HepG2 (cell line): ENCODE data around the gene EFNA2. TPM values are rescaled to one million over a fixed set of nuclear protein-coding genes. Genes with fewer than 3 reads are reported as not detected.
A peak's percentile ranks its signal among the peaks of the same experiment; 100 is the strongest.

Experiments used
- ATAC-seq: fragments of 200-7000 bp; cut with Tn5 transposase; 3 replicates; pipeline ENCODE4 v1.9.1; 2020; ENCODE audit warnings: mild to moderate bottlenecking, moderate library complexity
- BruUV-seq: library from RNA; stranded (reverse); fragments of 400-500 nt; replicated peaks from 2 replicates; lab custom pipeline; 2021; lab: Mats Ljungman, UMichigan
- CTCF ChIA-PET: fragments of 300-600 bp; formaldehyde crosslinking; extraction: SDS; loops from one replicate; lab custom pipeline; 2021; ENCODE audit warnings: low total read pairs, inconsistent platforms, low intra/inter-chr PET ratio; lab: Yijun Ruan, JAX
- POLR2A ChIA-PET: fragments of 350-600 bp; sonication (Branson Sonifier 250); formaldehyde crosslinking; loops from one replicate; lab custom pipeline; 2020; ENCODE audit warnings: antibody characterized with exemption, inconsistent platforms; lab: Yijun Ruan, JAX
- DNase-seq: peaks from one replicate; pipeline ENCODE4 v3.0.0-alpha.2; 2015; ENCODE audit warnings: low spot score
- FAIRE-seq: peaks from 3 replicates; lab custom pipeline; 2011; peaks lifted over from hg19 to GRCh38; lab: Jason Lieb, UNC
- H2AFZ ChIP-seq: one replicate; pipeline ENCODE4 v1.6.1; 2011; ENCODE audit warnings: low read length, inconsistent platforms
- H3K27ac ChIP-seq: fragments of 300-600 bp; 3 replicates; pipeline ENCODE4 v1.8.0; 2011; ENCODE audit warnings: mixed run types, mild to moderate bottlenecking, mixed read lengths, low read length, inconsistent platforms; ENCODE audit not compliant: insufficient read depth; ENCODE audit errors: extremely low read length
- H3K27me3 ChIP-seq, 2 experiments: fragments of 200-600 bp in 1 of 2; 2 replicates in 1 of 2; 3 replicates in 1 of 2; pipeline versions ENCODE4 v1.6.0 to v1.8.0; 2011; ENCODE audit warnings: low read length in 2 of 2, mild to moderate bottlenecking in 2 of 2, moderate library complexity in 2 of 2, inconsistent platforms in 1 of 2; ENCODE audit not compliant: insufficient read depth in 2 of 2, control insufficient read depth in 1 of 2
- H3K36me3 ChIP-seq, 2 experiments: fragments of 200-600 bp in 1 of 2; replicated peaks in 1 of 2; 2 replicates in 1 of 2; 3 replicates in 1 of 2; pipeline versions ENCODE4 v1.5.1 to v1.8.0; 2011; ENCODE audit warnings: low read length in 2 of 2, inconsistent platforms in 1 of 2; ENCODE audit not compliant: insufficient read depth in 2 of 2, control insufficient read depth in 1 of 2
- H3K4me1 ChIP-seq: 2 replicates; pipeline ENCODE4 v1.5.1; 2012; ENCODE audit warnings: low read length, inconsistent platforms; ENCODE audit not compliant: insufficient read depth
- H3K4me2 ChIP-seq: 2 replicates; pipeline ENCODE4 v1.6.0; 2011; ENCODE audit warnings: low read depth, low read length, inconsistent platforms
- H3K4me3 ChIP-seq, 3 experiments: fragments of 200-600 bp in 1 of 3; sonication (generic), shearing (Covaris generic) in 1 of 3; replicated peaks in 1 of 3; 2 replicates each; pipeline ENCODE4 v1.5.1; 2011 to 2016; ENCODE audit warnings: low read length in 3 of 3, inconsistent platforms in 2 of 3, low read depth in 2 of 3, mild to moderate bottlenecking in 2 of 3, control low read depth in 1 of 3, mixed read lengths in 1 of 3; ENCODE audit not compliant: insufficient read depth in 1 of 3
- H3K79me2 ChIP-seq: one replicate; pipeline ENCODE4 v1.6.1; 2011; ENCODE audit warnings: low read length, inconsistent platforms; ENCODE audit not compliant: insufficient read depth
- H3K9ac ChIP-seq: 2 replicates; pipeline ENCODE4 v1.6.0; 2011; ENCODE audit warnings: mild to moderate bottlenecking, low read depth, low read length, inconsistent platforms; ENCODE audit not compliant: insufficient read depth
- H3K9me3 ChIP-seq: 2 replicates; pipeline ENCODE4 v1.5.1; 2012; ENCODE audit warnings: mild to moderate bottlenecking, low read length
- H4K20me1 ChIP-seq: 2 replicates; pipeline ENCODE4 v1.6.0; 2011; ENCODE audit warnings: inconsistent platforms, mild to moderate bottlenecking, low read length, moderate library complexity; ENCODE audit not compliant: insufficient read depth
- ATF4 ChIP-seq, 2 experiments: fragments of 450-650 bp in 1 of 2; sonication (generic) in 1 of 2; formaldehyde crosslinking; IDR thresholded peaks; 2 replicates each; pipeline versions ENCODE4 v1.5.0 to v1.8.0; 2020 to 2022; ENCODE audit warnings: mild to moderate bottlenecking in 1 of 2, missing genetic modification reagents in 1 of 2
- RBFOX2 ChIP-seq: fragments of 200-400 bp; formaldehyde crosslinking; IDR thresholded peaks from 2 replicates; pipeline ENCODE4 v1.6.1; 2017; ENCODE audit warnings: low read depth, mild to moderate bottlenecking, low read length
- SRY ChIP-seq: sonication (generic); formaldehyde crosslinking; IDR thresholded peaks from 2 replicates; pipeline ENCODE4 v1.8.0; 2022; ENCODE audit warnings: mild to moderate bottlenecking, missing genetic modification reagents
- ZBTB26 ChIP-seq: IDR thresholded peaks from 2 replicates; pipeline ENCODE4 v1.6.1; 2016; ENCODE audit warnings: missing compliant biosample characterization, missing genetic modification reagents, borderline replicate concordance
- WGBS: methylation state at CpG from one replicate; pipeline ENCODE4 v1.1.6; 2017; ENCODE audit warnings: low lambda C conversion rate; 5-methylcytosine and 5-hydroxymethylcytosine counted together
- in situ Hi-C: cut with HindIII; loops from 2 replicates; pipeline ENCODE4 v1.10.0; 2017; ENCODE audit warnings: low pct_unique_long_range_greater_than_20kb; ENCODE audit not compliant: extremely low pct_ligation_motif_present
- intact Hi-C: fragments of 100-400 bp; cut with micrococcal nuclease; formaldehyde crosslinking; loops from one replicate; pipeline ENCODE4 v1.10.0; 2022; ENCODE audit not compliant: unreplicated experiment
- polyA plus RNA-seq, 8 experiments: library from polyadenylated mRNA; depleted of rRNA in 3 of 8; stranded (reverse) in 7 of 8; unstranded in 1 of 8; fragments of >200 nt; fragmentation: Illumina TruSeq in 4 of 8; extraction: Trizol in 4 of 8; gene quantifications; 2 replicates each; pipeline versions ENCODE4 v1.2.1 to v1.2.3, GENCODE V29; 2011 to 2016; ENCODE audit warnings: low read depth in 4 of 8, missing spikeins in 1 of 8, mixed read lengths in 1 of 8; ENCODE audit not compliant: insufficient read depth in 1 of 8
- total RNA-seq, 5 experiments: library from RNA; depleted of rRNA; stranded (reverse); fragments of >200 nt; fragmentation: Illumina TruSeq; extraction: Trizol; gene quantifications; 2 replicates each; pipeline ENCODE4 v1.2.3, GENCODE V29; 2016; ENCODE audit warnings: low read depth in 1 of 5

EFNA2 gene
- total and polyA plus RNA-seq, 2 of the 13 experiments (the other 11 are each of a cell fraction or from before 2014, with no cell fraction given): 6.0 to 9.9 TPM

- BruUV-seq: no TSS peak
- H3K79me2 ChIP-seq: peaks cover 4% of the 10 kb centered on the region
- H3K4me2 ChIP-seq: no peak overlapping the region
- WGBS: 92% methylated on average over 13 of the region's 25 CpGs
- H3K27me3 ChIP-seq: no peaks in the 10 kb centered on the region
- intact Hi-C loops (loop anchor here (1.0 to 2.0 kb wide), 2 partner anchors 36 to 93 kb away; no protein-coding TSS in a partner anchor), in situ Hi-C loops (loop anchor here (5.0 kb wide), 1 partner anchor 37 kb away; the partner anchor contains the start of gene ATP5F1D)
- FAIRE-seq: no peak
- no peak overlapping the region for H2AFZ ChIP-seq
- no peak overlapping the region for H3K9ac ChIP-seq
- ChIA-PET CTCF (interaction anchor here (1.6 to 1.9 kb wide), 3 partner anchors 35 to 94 kb away, joined by 6 to 16 read pairs (median 6); no protein-coding TSS in a partner anchor), POLR2A (interaction anchor here (0.6 to 1.5 kb wide), 5 partner anchors 10 to 103 kb away, joined by 3 to 12 read pairs (median 5); partner anchors contain the start of gene CIRBP)
- H3K9me3 ChIP-seq: no peaks in the 10 kb centered on the region
- H3K4me1 ChIP-seq: peaks cover 37% of the 10 kb centered on the region
- no peak for DNase-seq
- H3K36me3 ChIP-seq: peaks cover 7 to 20% of the 10 kb centered on the region in 2 experiments; a peak in 4 of 5 replicates
- H3K27ac ChIP-seq: no peak overlapping the region
- H4K20me1 ChIP-seq: peaks cover under 1% of the 10 kb centered on the region; the same call in 1 of the 2 replicates
- TF ChIP-seq ZBTB26 (no peak), ATF4 (CRISPR knock-in tag; IDR thresholded peaks at IDR 0.05) (no peak), SRY (CRISPR knock-in tag) (0 out of 2 replicates have a peak, but pooled peaks have one; percentile 9), RBFOX2 (0 out of 2 replicates have a peak, but pooled peaks have one; percentile 38)
- TF ChIP-seq, all 625 proteins: peak for 2
- ATAC-seq: no peak
- no peak overlapping the region for H3K4me3 ChIP-seq
Observed at GRCh38 chr19:1278713-1279660, 6.7 kb upstream of the EFNA2 start.
